Activated CD4-positive, alpha-beta T cell treated with anti-CD3 and anti-CD28 coated beads, Interleukin-2, amount 50 U/mL, for 48 hours (primary cell): ENCODE data around the gene GOLGA8N.
"Not testable (repeated sequence)": the region's sequence is repeated elsewhere in the genome, so short reads cannot be mapped to it uniquely, and the experiment has no call there.

ENCODE experiments used
- DNase-seq, 2 experiments: peaks; one replicate each; pipeline ENCODE4 v3.0.0-alpha.2; 2020

The GOLGA8N gene

DNA sequence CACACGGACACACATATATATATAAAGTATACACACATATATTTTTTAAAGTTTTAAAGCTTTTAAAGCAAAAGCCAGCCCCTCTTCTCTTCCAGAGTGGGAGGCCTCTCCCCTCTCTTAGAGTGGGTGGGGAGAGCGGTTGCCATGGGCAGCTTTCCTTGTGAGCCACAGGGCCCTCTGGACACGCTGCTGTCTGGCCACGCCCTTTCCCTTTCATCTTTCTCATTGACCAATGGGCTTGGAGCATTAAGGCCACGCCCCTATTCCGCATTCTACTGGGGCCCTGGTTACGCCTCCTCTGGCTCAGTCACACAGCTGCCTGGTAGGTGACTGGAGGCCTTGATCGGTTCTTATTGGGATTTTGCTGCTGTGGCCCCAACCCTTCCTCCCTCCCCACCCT lies at the start of gene GOLGA8N:
TSS of gene GOLGA8N (plus strand) at position 306 of the 400 bp plus-strand sequence.
- not testable (repeated sequence) for DNase-seq

DNA sequence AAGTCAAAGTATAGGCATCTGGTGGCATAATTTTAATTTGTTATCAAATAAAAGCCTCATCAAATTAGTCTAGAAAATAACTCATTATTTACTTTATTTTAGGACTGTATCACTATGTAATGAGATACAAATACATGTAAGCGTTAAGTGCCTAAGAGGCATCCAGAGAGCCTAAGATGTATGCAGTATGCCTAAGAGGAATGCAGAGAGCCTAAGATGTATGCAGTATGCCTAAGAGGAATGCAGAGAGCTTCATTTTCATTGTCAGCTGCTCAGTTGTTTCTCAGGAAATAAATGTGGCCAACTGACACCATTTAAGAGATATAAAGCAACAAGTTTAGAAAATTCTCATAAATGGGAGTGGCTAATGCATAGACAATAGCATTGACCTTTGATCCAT lies 49.8 kb upstream of the GOLGA8N start:
- DNase-seq = not testable (repeated sequence)

DNA sequence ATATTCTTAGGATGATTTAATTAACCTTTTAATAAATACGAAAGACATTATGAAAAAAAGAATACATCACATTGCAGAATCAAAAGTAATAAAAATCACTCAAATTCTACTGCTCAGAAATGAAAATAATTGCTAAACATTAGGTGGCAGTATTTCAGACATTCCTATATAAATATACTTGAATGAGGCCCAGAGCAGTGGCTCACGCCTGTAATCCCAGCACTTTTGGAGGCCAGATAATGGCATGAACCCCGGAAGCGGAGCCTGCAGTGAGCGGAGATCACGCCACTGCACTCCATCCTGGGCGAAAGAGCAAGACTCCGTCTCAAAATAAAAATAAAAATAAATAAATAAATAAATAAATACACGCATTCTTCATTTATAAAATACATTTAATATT lies 48.1 kb upstream of the GOLGA8N start:
- DNase-seq = not testable (repeated sequence)

DNA sequence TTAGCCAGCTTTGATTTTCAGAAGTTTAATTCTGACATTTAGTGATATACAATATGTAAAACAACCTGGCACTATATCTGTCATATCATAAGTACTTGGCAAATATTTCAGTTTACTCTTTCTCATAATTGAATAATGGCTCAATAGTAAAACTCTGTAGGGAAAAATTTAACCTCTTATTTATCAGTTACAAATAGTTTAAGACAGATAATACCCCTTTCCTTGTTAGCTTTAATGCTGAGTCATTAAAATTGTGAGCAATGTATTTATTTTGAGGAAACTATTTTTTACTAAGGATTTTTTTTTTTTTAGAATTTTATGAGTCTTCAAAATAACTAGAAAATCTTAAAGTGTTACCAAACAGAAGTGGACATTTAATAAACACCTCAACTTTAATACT lies 38.7 kb upstream of the GOLGA8N start:
- not testable (repeated sequence) for DNase-seq

DNA sequence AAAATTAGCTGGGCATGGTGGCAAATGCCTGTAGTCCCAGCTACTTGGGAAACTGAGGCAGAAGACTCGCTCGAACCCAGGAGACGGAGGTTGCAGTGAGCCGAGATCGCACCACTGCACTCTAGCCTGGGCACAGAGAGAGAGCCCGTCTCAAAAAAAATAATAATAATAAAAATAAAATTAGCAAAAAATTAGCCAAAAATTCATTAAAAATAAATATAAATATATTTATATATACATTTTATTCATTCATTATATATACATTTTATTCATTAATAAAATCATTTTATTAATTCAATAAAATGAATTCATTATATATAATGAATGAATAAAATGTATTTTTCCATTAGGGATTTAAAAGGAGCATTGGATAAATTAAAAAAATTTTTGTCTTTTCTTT lies 31.1 kb upstream of the GOLGA8N start:
- not testable (repeated sequence) for DNase-seq

DNA sequence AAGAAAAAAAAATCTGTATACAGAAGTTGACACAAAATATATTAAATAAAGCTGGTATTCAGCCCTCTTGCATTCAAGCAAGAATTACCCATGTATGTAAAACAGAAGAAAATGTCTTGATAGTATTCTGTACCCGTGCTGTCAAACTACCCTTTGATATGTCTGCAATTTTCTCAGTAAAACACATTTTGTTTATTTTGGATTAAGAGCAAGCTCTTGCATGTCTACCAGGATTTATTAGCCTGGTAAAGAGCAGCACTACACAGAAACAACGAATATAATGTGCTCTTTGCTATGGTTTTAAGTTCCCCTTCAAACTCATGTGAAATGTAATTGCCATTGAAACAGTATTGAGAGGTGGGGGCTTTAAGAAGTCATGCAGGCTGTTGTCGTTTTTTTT lies 24.3 kb upstream of the GOLGA8N start:
- not testable (repeated sequence) for DNase-seq

DNA sequence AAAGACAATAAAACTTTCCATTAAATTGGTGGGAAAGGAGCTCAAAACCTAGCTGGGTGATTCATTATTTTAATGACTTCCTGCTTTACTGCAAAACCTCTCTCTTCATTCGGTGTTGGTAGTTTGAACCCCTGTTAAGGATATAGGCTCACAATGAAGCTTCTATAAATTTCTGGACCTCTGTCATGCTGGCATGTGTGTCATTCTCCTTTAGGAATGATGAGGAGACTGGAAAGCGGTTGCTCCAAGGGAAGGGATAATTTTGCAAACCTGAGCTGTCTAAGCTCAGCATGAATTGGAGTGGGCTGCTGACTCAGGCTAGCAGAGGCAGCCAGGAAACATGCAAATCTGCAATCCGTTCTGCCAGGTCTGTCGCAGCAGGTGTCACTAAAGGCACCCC lies 14.8 kb upstream of the GOLGA8N start:
- DNase-seq = not testable (repeated sequence)

DNA sequence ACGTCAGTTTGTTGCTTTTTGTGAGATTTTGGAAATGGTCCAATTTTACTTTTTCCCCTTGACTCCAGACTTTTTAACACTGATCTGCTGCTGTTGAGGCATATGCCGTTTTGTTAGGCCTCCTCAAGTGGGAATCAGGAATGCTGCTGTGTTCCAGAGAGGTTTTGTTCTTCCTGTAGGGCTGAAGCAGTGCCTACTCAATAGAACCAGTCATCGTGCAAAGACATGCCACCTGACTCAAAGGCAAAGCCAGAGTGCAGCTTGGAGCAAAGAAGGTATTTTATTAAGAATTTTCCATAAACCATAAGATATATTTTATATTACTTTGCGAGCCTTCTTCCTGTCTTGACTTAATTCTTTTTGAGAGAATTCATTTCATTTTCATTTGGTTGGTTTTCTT lies 7.4 kb upstream of the GOLGA8N start:
- not testable (repeated sequence) for DNase-seq

DNA sequence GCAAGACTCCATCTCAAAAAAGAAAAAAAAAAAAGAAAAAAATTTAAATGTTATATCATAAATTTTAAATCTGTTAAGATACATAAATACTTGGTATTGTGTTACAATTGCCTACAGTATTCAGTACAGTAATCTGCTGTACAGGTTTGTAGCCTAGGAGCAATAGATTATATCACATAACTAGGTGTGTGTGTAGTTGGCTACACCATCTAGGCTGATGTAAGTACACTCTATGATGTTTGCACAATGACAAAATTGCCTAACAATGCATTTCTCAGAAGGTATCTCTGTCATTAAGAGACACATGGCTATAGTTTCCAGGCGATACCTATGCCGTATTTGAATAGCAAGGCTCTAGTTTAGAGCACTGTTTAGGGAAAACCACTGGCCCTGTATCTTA lies 16.3 kb downstream of the GOLGA8N start:
- not testable (repeated sequence) for DNase-seq

DNA sequence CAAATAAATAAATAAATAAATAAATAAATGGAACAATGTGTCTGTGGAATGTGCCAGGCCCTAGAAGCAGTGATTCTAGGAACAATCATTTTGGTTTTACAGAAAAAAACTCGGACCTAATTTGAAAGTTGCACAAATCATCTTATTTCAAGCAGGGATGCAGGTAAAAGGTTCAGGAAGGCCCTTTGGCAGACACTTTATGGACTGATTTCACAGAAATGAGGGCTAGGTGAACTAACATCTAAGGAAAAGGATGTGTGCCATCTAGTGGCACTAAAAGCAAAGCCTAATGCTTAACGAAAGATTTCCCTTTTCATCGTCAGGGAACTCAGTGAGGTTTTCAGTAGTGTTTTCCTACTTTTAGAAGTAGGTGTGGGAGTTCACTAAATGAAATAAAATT lies 17.5 kb downstream of the GOLGA8N start:
- DNase-seq = not testable (repeated sequence)

DNA sequence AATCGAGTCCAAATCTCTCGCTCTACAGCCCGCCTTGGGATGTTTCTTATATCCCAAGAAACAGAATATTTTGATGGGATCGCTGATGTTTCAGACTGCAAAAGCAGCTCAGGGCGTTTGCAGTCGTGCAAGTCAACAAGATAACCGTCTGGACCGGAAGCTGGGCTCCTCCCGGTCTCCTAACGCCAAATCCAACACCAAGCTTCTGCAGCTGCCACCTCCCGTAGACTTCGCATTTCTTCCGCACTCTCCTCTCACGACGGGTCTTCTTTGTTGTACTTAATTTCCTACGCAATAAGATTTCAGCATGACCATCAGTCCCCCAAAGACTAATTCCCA lies 21.4 kb downstream of the GOLGA8N start:
- DNase-seq = not testable (repeated sequence)

DNA sequence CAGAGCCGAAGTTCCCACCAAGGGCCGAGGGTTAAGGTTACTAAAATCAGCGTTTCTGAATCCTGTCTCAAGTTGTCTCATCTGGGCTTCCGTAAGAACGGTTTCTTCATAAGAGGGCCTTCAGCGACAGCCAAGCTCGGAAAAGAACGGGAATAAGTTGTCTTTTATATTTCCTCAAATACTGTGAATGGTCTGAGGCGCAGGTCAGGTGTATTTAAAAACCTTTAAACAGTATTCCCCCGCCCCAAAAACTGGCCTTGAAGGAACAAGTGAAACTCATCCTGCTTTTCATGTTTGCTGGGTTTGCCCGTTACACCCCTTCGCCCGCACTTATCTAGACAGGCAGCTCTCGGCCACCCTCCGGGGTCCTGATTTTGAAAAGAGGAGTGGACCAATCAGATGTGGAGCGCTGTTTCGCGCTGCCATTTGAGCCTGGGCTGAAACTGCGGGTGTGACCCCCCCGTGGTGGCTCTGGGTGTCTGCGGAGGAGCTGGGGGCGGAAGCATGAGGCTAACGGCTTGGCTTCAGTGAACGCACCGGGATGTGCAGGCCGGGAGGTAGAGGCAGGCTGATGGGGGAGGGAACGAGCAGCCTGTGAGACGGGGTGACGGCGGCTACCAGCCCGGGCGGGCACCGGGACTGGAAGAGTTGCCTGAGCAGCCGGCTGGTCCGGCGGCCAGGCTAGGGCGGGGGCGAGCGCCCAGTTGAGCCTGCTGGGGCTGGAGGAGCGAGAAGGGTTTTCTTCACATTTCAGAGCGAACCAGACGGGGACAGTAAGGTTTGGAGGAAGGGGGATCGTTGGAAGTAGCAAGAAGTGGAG lies 22.0 kb downstream of the GOLGA8N start, which contains the start of gene ARHGAP11A:
TSS of gene ARHGAP11A (plus strand) at position 454 of the 820 bp plus-strand sequence. CDS start 708 bp downstream, outside the sequence.
- peak; percentile 81 to 87 for DNase-seq

DNA sequence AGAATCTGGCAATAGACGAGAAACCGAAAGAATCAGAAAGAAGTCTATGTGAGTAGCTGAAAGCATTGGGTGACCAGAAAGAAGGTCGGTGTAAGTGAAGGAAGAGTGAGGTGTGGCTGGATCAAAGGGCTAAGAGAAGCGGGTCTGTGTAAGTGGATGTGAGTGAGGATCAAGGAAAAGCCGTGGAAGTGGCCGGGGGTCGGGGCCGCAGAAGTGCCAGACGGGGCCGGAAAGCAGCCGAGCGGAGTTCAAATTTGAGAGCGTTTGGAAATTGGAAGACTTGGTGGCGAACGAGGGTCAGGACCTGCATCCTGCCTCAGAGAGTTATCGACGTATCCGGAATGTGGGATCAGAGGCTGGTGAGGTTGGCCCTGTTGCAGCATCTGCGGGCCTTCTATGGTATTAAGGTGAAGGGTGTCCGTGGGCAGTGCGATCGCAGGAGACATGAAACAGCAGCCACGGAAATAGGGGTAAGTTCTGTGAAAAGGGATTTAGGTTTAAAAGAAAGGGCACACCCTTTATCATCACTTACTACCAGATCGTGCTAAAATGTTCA lies 22.7 kb downstream of the GOLGA8N start:
- DNase-seq = peak; percentile 9 to 28

DNA sequence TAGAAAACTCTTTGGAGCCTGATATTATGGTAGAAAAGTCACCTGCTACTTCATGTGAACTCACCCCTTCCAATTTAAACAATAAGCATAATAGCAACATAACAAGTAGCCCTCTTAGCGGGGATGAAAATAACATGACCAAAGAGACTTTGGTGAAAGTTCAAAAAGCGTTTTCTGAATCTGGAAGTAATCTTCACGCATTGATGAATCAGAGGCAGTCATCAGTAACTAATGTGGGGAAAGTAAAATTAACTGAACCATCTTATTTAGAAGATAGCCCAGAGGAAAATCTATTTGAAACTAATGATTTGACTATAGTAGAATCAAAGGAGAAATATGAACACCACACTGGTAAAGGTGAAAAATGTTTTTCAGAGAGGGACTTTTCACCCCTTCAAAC lies 43.2 kb downstream of the GOLGA8N start:
- DNase-seq = no peak

DNA sequence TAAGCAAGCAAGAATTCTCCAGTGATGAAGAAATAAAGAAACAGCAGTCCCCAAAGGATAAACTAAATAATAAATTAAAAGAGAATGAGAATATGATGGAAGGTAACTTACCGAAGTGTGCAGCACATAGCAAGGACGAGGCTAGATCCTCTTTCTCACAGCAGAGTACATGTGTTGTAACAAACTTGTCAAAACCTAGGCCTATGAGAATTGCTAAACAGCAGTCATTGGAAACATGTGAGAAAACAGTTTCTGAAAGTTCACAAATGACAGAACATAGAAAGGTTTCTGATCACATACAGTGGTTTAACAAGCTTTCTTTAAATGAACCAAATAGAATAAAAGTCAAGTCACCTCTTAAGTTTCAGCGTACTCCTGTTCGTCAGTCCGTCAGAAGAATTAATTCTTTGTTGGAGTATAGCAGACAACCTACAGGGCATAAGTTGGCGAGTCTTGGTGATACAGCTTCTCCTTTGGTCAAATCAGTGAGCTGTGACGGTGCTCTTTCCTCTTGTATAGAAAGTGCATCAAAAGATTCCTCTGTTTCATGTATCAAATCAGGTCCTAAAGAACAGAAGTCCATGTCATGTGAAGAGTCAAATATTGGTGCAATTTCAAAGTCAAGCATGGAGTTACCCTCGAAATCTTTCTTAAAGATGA lies 43.8 kb downstream of the GOLGA8N start:
- no peak for DNase-seq

DNA sequence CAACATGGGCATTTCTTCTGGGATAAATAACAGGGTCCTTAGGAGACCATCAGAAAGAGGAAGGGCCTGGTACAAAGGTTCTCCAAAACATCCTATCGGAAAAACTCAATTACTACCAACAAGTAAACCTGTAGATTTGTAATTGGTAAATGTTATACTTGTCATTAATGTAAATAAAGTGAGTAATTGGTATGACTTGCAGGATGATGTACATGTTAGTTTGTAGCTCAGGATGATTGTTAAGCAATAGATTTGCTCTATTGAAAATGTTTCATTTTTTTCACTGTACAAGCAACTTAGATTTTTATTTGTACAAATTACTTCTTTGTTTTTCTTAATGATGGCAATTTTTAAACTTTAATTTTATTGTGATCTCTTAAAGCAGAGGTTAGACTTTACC lies 44.4 kb downstream of the GOLGA8N start:
- no peak for DNase-seq

DNA sequence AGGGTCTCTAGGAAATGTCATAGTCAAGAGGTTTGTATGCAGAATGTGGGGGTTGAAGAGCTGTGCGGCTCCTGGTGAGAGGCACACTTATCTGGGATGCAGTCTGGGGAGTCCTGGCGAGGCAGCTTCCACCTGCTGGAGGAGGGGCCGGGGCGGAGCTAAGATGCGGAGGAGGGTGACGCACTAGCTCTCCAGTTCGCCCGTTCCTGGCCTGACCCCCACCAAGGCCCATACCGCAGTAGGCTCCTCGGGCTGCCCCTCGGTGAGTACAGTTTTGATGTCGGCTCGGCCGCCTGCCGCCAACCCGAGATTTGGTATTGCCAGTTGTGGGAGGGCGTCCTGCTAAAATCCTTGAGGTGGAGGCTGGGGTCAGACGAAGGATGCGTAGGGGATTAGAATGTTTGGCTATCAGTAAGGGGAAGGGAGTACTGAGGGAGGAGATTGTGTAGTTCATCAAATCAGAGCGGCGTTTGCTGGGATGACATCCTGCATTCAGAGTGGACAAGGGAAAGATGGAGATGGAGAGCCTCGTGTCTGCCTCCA lies 48.3 kb downstream of the GOLGA8N start, which contains the start of gene SCG5:
TSS of gene SCG5 (plus strand) at position 194 of the 543 bp plus-strand sequence. CDS start 1,883 bp downstream, outside the sequence.
- no peak for DNase-seq

DNA sequence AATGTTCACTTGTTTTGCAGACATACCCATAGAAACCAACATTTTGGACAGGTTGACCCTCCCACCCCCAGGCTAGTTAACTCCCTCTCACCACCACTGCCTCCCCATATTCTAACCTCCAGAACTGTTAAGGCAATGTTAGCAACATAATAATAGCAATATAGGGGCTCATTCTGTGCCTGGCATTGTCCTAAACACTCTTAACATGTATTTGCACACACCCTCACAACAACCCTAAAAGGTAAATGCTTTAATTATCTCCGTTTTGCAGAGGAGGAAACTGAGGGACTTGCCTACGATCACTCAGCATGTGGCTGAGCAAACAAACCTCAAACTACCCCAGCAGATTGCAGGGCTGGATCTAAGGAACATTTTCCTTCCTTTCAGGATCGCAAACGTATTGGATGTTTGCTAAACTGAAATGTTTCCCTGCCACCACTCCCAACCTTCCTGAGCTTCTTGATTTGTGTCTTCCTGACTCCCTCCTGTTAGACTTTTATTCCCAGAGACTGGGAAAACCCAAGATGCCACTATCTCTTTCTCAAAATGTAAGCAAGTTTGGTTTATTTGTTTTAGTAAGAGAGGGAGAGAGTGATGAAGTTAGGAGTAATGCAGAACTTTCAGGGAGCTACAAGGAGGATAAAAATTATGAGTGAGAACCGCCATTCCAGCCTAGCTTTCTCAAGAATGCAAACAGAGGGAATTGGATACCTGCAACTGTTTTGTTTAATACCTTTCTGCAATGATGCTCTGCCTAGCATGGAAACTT lies 49.6 kb downstream of the GOLGA8N start:
- no peak for DNase-seq

DNA sequence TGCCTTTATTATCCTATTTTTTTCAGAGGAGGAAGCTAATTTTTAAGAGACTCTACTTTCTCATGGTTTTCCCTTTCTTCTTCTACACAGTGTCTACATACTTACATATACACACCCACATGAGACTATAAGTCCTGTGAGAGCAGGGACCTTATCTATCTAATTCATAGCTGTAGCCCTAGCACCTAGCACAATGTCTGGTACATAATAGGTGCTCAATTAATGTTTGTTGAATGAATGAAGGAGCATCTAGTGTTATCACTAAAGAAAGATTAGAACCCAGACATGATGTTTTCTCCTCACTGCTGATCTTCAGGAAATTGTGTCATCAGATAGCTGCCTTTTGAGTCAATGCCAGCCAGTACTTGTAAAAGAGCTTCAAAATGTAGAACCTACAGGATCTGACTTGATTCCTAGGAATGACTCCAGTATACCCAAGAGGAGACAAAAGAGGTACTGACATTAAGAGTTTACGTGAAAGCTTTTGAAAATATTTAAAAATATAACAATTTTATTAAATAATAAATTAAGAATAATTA lies 50.7 kb downstream of the GOLGA8N start:
- no peak for DNase-seq

DNA sequence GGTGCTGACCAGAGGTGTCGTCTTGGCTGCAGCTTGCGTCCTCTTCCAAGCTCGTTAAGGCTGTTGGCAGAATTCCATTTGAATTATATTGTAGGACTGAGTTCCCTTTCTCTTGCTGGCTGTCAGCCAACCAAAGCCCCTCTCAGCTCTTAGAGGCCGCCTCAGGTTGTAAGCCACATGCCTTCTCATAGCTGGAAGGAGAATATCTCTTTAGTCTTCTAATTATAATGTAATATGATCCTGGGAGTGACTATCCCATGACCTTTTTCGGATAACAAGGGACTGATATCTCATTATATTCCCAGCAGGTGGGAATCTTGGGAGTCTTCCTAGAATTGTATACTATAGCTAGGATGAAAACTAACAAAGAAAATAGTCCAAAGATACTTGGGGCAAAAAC lies 53.0 kb downstream of the GOLGA8N start:
- no peak for DNase-seq

DNA sequence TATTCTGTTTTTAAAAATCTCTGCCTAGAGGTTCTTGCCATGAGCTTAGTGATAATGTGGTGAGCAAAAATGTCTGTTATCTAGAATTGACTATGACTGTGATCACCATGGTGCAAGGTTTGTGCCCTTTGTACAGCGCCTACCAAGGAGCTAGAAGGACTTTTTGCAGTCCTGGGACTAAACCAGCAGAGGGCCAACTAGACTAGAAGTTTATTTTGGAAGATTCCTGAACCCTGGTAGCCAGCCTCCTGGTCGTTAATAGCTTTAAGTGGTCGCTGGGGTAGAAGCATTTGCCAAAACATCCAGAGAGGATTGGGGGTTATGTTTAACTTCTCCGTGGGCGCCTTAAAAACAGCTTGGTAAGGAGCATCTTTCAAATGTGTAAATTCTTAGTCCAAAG lies 56.1 kb downstream of the GOLGA8N start:
- DNase-seq = no peak

DNA sequence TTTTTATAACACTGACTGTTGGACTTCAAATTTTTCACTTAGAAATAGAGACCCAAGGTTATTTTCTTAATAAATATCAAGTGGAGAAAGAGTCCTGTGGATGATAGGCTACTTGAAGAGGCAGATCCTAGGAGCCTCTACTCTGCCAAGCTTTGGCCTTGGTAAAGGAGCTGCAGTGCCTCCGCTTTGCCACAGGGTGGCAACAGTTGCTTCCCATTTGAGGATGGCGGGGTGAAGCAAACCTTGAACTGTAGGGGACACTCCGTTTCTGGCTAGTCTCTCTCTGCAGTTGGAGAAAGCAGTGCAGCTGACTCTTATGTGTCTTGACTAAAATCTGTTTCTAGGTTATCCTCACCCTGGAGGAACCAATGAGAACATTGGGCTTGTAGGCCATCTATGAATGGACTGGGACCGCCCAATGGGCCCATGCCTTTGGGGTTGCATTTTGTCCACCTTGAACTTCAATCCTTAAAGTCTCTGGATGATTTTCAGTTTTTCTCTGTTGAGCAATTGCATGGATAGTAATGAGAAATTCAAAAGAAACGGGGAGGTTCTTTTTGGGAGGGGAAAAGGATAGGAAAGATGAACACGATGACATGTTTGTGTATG lies 58.1 kb downstream of the GOLGA8N start:
- peak; percentile 37 to 48 for DNase-seq
